ENCODE results near the gene DENND6B. TPM values are rescaled to one million over a fixed set of nuclear protein-coding genes. Genes with fewer than 3 reads are reported as not detected.

The DENND6B gene
- total and polyA plus RNA-seq, 2 of the 13 experiments (the other 11 are each of a cell fraction or from before 2014, with no cell fraction given), result 0.95 to 3.8 TPM

DNA sequence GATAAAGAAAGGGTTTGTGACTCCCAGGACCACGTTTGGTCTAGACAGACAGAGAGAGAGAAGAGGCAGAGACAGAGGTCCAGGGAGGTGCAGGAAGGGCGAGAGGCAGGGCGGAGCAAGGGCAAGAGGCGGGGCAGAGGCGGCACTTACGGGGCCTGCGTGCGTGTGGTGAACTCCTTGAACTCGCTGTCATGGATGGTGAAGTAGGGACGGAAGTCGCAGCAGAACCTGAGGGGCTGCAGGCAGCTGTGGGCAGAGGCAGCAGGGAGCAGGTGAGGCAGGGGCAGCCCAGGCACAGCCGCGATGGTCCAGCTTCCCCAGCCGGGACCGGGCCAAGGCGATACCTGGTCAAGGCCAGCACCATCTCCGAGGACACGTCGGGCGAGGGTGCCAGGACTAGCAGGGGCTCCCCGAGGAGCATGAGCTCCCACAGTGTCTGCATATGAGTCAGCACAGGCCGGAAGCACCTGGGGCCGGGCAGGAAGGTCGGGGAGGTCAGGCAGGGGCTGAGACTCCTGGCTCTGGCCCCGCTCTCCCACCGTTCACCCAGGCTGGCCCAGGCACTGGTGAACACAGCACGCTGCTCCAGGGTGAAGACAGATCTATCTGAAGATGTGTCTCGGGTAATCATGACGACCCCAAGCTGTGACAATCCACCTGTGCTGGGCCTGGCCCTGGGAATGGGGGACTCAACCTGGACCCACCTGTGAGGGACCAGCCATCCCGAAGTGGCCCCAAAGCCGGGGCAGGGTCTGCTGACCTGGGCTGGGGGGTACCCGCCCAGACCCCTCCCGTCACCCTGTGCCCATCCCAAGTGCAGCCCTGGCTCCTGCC lies 12.1 kb downstream of the DENND6B start (continued):
- TF ChIP-seq, protein P1, sequence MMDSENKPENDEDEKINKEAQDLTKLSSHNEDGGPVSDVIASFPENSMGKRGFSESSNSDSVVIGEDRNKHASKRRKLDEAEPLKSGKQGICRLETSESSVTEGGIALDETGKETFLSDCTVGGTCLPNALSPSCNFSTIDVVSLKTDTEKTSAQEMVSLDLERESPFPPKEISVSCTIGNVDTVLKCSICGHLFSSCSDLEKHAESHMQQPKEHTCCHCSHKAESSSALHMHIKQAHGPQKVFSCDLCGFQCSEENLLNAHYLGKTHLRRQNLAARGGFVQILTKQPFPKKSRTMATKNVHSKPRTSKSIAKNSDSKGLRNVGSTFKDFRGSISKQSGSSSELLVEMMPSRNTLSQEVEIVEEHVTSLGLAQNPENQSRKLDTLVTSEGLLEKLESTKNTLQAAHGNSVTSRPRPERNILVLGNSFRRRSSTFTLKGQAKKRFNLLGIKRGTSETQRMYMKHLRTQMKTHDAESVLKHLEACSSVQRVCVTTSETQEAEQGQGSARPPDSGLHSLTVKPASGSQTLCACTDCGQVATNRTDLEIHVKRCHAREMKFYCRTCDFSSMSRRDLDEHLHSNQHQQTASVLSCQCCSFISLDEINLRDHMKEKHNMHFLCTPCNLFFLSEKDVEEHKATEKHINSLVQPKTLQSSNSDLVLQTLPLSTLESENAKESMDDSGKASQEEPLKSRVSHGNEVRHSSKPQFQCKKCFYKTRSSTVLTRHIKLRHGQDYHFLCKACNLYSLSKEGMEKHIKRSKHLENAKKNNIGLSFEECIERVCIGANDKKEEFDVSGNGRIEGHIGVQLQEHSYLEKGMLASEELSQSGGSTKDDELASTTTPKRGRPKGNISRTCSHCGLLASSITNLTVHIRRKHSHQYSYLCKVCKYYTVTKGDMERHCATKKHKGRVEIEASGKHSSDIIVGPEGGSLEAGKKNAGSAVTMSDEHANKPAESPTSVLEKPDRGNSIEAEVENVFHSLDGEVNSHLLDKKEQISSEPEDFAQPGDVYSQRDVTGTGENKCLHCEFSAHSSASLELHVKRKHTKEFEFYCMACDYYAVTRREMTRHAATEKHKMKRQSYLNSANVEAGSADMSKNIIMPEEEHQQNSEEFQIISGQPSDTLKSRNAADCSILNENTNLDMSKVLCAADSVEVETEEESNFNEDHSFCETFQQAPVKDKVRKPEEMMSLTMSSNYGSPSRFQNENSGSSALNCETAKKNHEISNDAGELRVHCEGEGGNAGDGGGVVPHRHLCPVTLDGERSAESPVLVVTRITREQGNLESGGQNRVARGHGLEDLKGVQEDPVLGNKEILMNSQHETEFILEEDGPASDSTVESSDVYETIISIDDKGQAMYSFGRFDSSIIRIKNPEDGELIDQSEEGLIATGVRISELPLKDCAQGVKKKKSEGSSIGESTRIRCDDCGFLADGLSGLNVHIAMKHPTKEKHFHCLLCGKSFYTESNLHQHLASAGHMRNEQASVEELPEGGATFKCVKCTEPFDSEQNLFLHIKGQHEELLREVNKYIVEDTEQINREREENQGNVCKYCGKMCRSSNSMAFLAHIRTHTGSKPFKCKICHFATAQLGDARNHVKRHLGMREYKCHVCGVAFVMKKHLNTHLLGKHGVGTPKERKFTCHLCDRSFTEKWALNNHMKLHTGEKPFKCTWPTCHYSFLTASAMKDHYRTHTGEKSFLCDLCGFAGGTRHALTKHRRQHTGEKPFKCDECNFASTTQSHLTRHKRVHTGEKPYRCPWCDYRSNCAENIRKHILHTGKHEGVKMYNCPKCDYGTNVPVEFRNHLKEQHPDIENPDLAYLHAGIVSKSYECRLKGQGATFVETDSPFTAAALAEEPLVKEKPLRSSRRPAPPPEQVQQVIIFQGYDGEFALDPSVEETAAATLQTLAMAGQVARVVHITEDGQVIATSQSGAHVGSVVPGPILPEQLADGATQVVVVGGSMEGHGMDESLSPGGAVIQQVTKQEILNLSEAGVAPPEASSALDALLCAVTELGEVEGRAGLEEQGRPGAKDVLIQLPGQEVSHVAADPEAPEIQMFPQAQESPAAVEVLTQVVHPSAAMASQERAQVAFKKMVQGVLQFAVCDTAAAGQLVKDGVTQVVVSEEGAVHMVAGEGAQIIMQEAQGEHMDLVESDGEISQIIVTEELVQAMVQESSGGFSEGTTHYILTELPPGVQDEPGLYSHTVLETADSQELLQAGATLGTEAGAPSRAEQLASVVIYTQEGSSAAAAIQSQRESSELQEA (CRISPR knock-in tag; IDR thresholded peaks at IDR 0.05; ENCODE audit: not compliant biosample characterization), result peak; percentile 10
- TF ChIP-seq ZNF562 (CRISPR knock-in tag; IDR thresholded peaks at IDR 0.05; ENCODE audit: borderline replicate concordance), result no peak
- no peak for TF ChIP-seq ZNF724P (CRISPR knock-in tag; IDR thresholded peaks at IDR 0.05; ENCODE audit: borderline replicate concordance)
- TF ChIP-seq PHF20 (CRISPR knock-in tag; IDR thresholded peaks at IDR 0.05), result no peak
- TF ChIP-seq, protein P2, sequence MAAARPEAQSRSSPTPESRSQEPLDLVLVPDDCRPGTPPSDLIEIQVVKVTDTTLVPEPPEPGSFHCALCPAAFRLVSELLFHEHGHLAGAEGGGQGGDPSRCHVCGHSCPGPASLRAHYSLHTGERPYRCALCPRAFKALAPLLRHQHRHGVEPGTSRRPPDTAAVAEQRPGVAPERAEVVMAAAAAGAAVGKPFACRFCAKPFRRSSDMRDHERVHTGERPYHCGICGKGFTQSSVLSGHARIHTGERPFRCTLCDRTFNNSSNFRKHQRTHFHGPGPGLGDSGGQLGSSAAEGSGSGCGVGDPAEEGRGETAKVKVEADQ (CRISPR knock-in tag; IDR thresholded peaks at IDR 0.05; ENCODE audit: borderline replicate concordance), result no peak
- TF ChIP-seq, protein P3, sequence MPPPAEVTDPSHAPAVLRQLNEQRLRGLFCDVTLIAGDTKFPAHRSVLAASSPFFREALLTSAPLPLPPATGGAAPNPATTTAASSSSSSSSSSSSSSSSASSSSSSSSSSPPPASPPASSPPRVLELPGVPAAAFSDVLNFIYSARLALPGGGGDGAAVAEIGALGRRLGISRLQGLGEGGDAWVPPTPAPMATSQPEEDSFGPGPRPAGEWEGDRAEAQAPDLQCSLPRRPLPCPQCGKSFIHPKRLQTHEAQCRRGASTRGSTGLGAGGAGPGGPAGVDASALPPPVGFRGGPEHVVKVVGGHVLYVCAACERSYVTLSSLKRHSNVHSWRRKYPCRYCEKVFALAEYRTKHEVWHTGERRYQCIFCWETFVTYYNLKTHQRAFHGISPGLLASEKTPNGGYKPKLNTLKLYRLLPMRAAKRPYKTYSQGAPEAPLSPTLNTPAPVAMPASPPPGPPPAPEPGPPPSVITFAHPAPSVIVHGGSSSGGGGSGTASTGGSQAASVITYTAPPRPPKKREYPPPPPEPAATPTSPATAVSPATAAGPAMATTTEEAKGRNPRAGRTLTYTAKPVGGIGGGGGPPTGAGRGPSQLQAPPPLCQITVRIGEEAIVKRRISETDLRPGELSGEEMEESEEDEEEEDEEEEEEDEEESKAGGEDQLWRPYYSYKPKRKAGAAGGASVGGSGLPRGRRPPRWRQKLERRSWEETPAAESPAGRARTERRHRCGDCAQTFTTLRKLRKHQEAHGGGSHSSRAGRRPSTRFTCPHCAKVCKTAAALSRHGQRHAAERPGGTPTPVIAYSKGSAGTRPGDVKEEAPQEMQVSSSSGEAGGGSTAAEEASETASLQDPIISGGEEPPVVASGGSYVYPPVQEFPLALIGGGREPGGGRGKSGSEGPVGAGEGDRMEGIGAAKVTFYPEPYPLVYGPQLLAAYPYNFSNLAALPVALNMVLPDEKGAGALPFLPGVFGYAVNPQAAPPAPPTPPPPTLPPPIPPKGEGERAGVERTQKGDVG (CRISPR knock-in tag; IDR thresholded peaks at IDR 0.05; ENCODE audit: borderline replicate concordance), result no peak
- TF ChIP-seq, protein P4, sequence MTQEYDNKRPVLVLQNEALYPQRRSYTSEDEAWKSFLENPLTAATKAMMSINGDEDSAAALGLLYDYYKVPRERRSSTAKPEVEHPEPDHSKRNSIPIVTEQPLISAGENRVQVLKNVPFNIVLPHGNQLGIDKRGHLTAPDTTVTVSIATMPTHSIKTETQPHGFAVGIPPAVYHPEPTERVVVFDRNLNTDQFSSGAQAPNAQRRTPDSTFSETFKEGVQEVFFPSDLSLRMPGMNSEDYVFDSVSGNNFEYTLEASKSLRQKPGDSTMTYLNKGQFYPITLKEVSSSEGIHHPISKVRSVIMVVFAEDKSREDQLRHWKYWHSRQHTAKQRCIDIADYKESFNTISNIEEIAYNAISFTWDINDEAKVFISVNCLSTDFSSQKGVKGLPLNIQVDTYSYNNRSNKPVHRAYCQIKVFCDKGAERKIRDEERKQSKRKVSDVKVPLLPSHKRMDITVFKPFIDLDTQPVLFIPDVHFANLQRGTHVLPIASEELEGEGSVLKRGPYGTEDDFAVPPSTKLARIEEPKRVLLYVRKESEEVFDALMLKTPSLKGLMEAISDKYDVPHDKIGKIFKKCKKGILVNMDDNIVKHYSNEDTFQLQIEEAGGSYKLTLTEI (CRISPR knock-in tag; conservative IDR thresholded peaks at IDR 0.05), result no peak
- TF ChIP-seq PHF21A (CRISPR knock-in tag; IDR thresholded peaks at IDR 0.05), result no peak
- peak; percentile 70; the same call in 1 of the 2 replicates for TF ChIP-seq MTA1 (CRISPR knock-in tag; IDR thresholded peaks at IDR 0.05; ENCODE audit: borderline replicate concordance)
- TF ChIP-seq ATRX (CRISPR knock-in tag; IDR thresholded peaks at IDR 0.05; ENCODE audit: borderline replicate concordance), result no peak
- TF ChIP-seq ZNF350 (CRISPR knock-in tag; IDR thresholded peaks at IDR 0.05; ENCODE audit: borderline replicate concordance, low read depth), result 0 out of 2 replicates have a peak, but pooled peaks have one; percentile 26
- TF ChIP-seq KDM1A (CRISPR knock-in tag; IDR thresholded peaks at IDR 0.05), result no peak

Measured in HepG2 (cell line).